Osteocyte (in vitro differentiated cells): ENCODE data around the gene AMBP. TPM values are rescaled to one million over a fixed set of nuclear protein-coding genes. Genes with fewer than 3 reads are reported as not detected.

Experiments used
- DNase-seq: peaks from one replicate; pipeline ENCODE4 v3.0.0; 2021; ENCODE audit warnings: mixed read lengths; ENCODE audit not compliant: unreplicated experiment; ENCODE audit errors: extremely low spot score
- H3K27ac Mint-ChIP-seq: one replicate; pipeline ENCODE4 v1.8.0; 2021; ENCODE audit warnings: mild to moderate bottlenecking, mixed read lengths; ENCODE audit not compliant: unreplicated experiment
- H3K27me3 Mint-ChIP-seq: one replicate; pipeline ENCODE4 v1.8.0; 2021; ENCODE audit warnings: mixed read lengths; ENCODE audit not compliant: unreplicated experiment
- H3K36me3 Mint-ChIP-seq: one replicate; pipeline ENCODE4 v1.8.0; 2021; ENCODE audit warnings: mixed read lengths; ENCODE audit not compliant: unreplicated experiment
- H3K4me1 Mint-ChIP-seq: one replicate; pipeline ENCODE4 v1.8.0; 2021; ENCODE audit warnings: mixed read lengths; ENCODE audit not compliant: unreplicated experiment
- H3K4me3 Mint-ChIP-seq: one replicate; pipeline ENCODE4 v1.8.0; 2021; ENCODE audit warnings: mild to moderate bottlenecking, moderate library complexity, mixed read lengths; ENCODE audit not compliant: unreplicated experiment
- H3K9me3 Mint-ChIP-seq: one replicate; pipeline ENCODE4 v1.8.0; 2021; ENCODE audit warnings: mixed read lengths; ENCODE audit not compliant: unreplicated experiment
- total RNA-seq: library from RNA; stranded (reverse); gene quantifications from 2 replicates; pipeline ENCODE4 v1.2.1, GENCODE V29; 2021
- TF ChIP-seq, protein P1 (sequence below): fragments of 200-600 bp; sonication (generic); IDR thresholded peaks from 2 replicates; pipeline ENCODE4 v1.5.0; 2021; ENCODE audit warnings: antibody characterized with exemption, mild to moderate bottlenecking, moderate library complexity

The AMBP gene
- total RNA-seq, 1 donor from 2014 or later: not detected

DNA sequence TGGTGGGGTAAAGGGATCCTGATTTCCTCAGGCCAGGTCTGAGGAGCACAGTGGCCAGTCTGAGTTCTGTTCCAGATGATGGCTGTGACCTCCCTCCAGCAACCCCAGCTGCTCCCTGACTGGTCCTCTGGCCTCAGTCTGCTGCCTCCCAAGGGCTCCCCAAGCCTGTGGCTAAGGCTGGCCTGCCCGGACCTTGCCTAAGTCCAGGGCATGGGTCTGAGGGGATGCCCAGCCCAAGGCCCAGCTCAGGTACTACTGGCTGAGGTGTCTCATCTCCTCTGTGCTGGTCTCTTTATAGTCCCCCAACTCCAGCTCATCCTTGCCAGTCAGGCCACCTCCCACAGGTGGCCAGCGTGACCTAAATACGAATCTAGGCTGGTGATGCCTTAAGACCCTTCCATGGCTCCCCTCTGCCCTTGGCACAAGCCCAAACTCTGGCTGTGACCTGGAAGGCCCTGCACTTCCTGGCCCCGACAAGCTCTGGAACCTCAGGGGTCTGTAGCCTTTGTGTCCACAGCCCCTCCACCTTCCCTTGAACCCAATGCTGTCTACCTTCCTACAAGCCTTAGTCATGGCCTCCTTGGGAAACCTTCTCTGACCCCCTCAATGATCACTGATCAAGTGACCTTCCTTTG lies 11.2 kb upstream of the AMBP start:
- H3K9me3 Mint-ChIP-seq: no peaks in the 10 kb centered on the region
- H3K27me3 Mint-ChIP-seq: peaks cover 8% of the 10 kb centered on the region
- H3K4me3 Mint-ChIP-seq: no peak overlapping the region
- no peaks in the 10 kb centered on the region for H3K4me1 Mint-ChIP-seq
- H3K27ac Mint-ChIP-seq: no peak overlapping the region
- no peaks in the 10 kb centered on the region for H3K36me3 Mint-ChIP-seq
- TF ChIP-seq, protein P1, sequence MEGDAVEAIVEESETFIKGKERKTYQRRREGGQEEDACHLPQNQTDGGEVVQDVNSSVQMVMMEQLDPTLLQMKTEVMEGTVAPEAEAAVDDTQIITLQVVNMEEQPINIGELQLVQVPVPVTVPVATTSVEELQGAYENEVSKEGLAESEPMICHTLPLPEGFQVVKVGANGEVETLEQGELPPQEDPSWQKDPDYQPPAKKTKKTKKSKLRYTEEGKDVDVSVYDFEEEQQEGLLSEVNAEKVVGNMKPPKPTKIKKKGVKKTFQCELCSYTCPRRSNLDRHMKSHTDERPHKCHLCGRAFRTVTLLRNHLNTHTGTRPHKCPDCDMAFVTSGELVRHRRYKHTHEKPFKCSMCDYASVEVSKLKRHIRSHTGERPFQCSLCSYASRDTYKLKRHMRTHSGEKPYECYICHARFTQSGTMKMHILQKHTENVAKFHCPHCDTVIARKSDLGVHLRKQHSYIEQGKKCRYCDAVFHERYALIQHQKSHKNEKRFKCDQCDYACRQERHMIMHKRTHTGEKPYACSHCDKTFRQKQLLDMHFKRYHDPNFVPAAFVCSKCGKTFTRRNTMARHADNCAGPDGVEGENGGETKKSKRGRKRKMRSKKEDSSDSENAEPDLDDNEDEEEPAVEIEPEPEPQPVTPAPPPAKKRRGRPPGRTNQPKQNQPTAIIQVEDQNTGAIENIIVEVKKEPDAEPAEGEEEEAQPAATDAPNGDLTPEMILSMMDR: no peak
- no peak for DNase-seq

DNA sequence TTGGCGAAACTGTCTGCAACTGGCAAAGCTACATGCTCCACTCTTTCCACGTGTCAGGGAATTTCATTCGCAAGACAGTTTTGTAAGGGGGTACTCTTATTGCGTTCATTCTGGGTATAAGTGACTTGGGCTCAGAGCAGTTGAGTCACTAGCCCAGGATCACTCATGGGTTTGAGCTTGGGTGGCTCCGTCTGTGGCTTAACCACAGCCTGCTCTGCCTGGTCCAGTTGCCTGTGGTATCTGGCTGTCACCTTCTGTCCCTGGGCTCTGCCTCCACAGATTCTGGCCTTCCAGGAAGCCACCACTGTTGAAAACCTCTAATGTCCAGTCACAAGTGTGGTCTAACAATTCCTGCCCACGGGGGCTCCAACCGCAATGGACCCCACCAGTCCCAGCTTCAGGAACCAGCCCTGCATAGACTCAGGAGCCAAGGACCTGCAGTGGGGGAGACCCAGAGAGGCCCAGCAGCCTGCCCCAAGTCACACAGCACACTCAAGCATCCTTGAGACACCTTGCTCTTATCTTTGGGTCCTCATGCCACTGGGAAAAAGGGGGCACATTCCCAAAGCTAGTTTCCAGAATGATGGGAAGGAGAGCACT lies 10.6 kb upstream of the AMBP start:
- Mint-ChIP-seq H3K4me1 (no peaks in the 10 kb centered on the region), H3K4me3 (no peak overlapping the region), H3K27me3 (peaks cover 8% of the 10 kb centered on the region), H3K27ac (no peak overlapping the region), H3K9me3 (no peaks in the 10 kb centered on the region), H3K36me3 (no peaks in the 10 kb centered on the region)
- peak; percentile 6 for DNase-seq
- TF ChIP-seq, protein P1: no peak

DNA sequence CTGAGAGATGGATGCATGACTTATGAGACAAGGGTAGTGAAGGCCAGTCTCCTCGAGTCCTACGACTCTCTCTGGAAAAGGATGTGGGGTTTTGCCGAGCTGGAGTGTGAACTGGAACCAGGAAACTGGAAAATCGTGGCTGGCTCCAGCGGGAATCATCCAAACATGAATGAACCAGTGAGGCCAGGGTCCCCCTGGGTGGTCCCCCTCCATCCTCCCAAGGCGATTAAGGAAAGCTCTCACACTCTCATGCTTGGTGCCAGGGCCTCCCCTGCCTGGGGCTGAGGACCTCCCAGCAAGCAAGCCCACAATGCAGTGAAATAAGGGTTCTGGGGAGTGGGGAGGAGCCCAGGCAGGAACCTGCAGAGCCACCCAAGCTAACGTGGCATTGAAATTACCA lies 9.6 kb upstream of the AMBP start:
- peaks cover under 1% of the 10 kb centered on the region for H3K4me1 Mint-ChIP-seq
- H3K36me3 Mint-ChIP-seq: no peaks in the 10 kb centered on the region
- H3K27ac Mint-ChIP-seq: no peak overlapping the region
- peaks cover 8% of the 10 kb centered on the region for H3K27me3 Mint-ChIP-seq
- DNase-seq: peak; percentile 75
- TF ChIP-seq, protein P1: no peak
- no peaks in the 10 kb centered on the region for H3K9me3 Mint-ChIP-seq
- H3K4me3 Mint-ChIP-seq: no peak overlapping the region

DNA sequence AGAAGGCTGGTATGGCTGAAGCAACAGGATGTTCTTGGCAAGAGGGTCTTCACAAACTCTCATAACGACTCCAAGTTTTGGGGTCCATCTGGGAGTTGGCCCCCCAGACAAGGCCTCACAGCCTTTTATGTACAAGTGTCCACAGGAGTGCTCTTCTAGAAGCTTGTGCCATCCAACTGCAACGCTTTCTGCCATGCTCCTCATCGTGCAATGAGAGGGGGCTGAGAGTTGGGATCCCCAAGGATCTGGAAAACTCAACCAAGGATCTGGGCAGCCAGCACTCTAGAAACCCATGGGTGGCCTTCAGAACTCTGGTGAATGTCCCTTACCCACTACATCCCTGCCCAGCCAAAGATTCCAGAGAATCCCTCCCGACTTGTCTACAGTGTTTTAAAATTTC lies 8.5 kb upstream of the AMBP start:
- Mint-ChIP-seq H3K27me3 (peaks cover 8% of the 10 kb centered on the region), H3K4me1 (peaks cover 3% of the 10 kb centered on the region), H3K27ac (no peak overlapping the region), H3K9me3 (no peaks in the 10 kb centered on the region), H3K36me3 (no peaks in the 10 kb centered on the region), H3K4me3 (no peak overlapping the region)
- peak; percentile 66 for DNase-seq
- TF ChIP-seq, protein P1: no peak

DNA sequence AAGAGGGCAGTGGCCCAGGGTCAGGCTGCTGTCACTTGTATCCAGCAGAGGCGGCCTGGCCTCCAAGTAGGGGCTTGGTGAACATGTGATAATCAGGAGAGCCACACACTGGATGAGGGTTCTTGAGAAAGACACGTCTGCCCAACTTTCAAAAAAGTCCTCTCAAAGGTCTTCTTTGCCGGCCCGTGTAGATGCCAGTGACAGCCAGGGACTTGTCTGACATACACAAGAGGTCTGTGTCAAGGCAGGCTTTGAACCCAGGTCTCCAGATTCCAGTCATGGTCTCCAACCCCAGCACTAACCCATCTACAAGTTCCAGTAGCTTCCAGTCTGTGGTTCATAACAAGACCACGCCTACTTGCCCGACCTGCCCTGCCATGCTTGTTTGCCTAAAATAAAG lies 7.9 kb upstream of the AMBP start:
- Mint-ChIP-seq H3K4me1 (peaks cover 3% of the 10 kb centered on the region), H3K4me3 (no peak overlapping the region), H3K36me3 (no peaks in the 10 kb centered on the region), H3K9me3 (no peaks in the 10 kb centered on the region), H3K27me3 (peaks cover 8% of the 10 kb centered on the region), H3K27ac (no peak overlapping the region)
- peak; percentile 48 for DNase-seq
- TF ChIP-seq, protein P1: no peak
